Upper lobe of left lung (tissue), 6 donors: ENCODE data around the gene TCP11. TPM values are rescaled to one million over a fixed set of nuclear protein-coding genes. Genes with fewer than 3 reads are reported as not detected.

Experiments used
- ATAC-seq, 2 donors: fragments of 200-7000 bp; cut with Tn5 transposase; one replicate each; pipeline ENCODE4 v1.9.1; 2022; ENCODE audit warnings: mild to moderate bottlenecking in 2 of 2, moderate library complexity in 2 of 2; ENCODE audit not compliant: low FRiP score in 2 of 2
- DNase-seq, 2 donors: peaks; one replicate each; pipeline ENCODE4 v3.0.0-alpha.2; 2019 to 2020
- H3K27ac ChIP-seq, 4 donors: fragments of 200-600 bp; sonication (generic); one replicate each; pipeline ENCODE4 v1.5.1; 2016 to 2019
- H3K27me3 ChIP-seq, 4 donors: fragments of 200-600 bp; sonication (generic); one replicate each; pipeline ENCODE4 v1.5.1; 2017 to 2019
- H3K36me3 ChIP-seq, 4 donors: fragments of 200-600 bp; sonication (generic); one replicate each; pipeline ENCODE4 v1.5.1; 2016 to 2019
- H3K4me1 ChIP-seq, 4 donors: fragments of 200-600 bp; sonication (generic); one replicate each; pipeline ENCODE4 v1.5.1; 2018 to 2019
- H3K4me3 ChIP-seq, 4 donors: fragments of 200-600 bp; sonication (generic); one replicate each; pipeline ENCODE4 v1.5.1; 2017 to 2019; ENCODE audit warnings: mild to moderate bottlenecking in 2 of 4, moderate library complexity in 1 of 4
- H3K9me3 ChIP-seq, 4 donors: fragments of 200-600 bp; sonication (generic); one replicate each; pipeline ENCODE4 v1.5.1; 2018 to 2019
- CTCF ChIP-seq, 6 experiments: fragments of 450-650 bp in 4 of 6; fragments of 200-600 bp in 2 of 6; sonication (generic) in 2 of 6; IDR thresholded peaks; one replicate each; pipeline ENCODE4 v1.5.1; 2016 to 2019; ENCODE audit warnings: antibody characterized with exemption in 6 of 6
- EP300 ChIP-seq, 4 donors: sonication (generic); formaldehyde crosslinking; IDR thresholded peaks; one replicate each; pipeline ENCODE4 v1.5.1; 2017; ENCODE audit warnings: antibody characterized with exemption in 4 of 4, control low read depth in 2 of 4
- POLR2A ChIP-seq, 4 donors: fragments of 450-650 bp; IDR thresholded peaks; one replicate each; pipeline ENCODE4 v1.5.1; 2016 to 2017; ENCODE audit warnings: antibody characterized with exemption in 4 of 4, mild to moderate bottlenecking in 2 of 4
- POLR2AphosphoS5 ChIP-seq, 2 donors: sonication (generic); formaldehyde crosslinking; IDR thresholded peaks; one replicate each; pipeline ENCODE4 v1.5.1; 2017; ENCODE audit warnings: antibody characterized with exemption in 2 of 2
- WGBS, 2 donors: methylation state at CpG; one replicate each; pipeline ENCODE4 v1.1.5; 2017 to 2018; 5-methylcytosine and 5-hydroxymethylcytosine counted together
- total RNA-seq, 6 donors: library from RNA; depleted of rRNA in 4 of 6; stranded (reverse); fragments of >200 nt in 4 of 6; gene quantifications; one replicate each; pipeline versions ENCODE4 v1.1.0 to v1.2.1, GENCODE V29; 2016 to 2021
- donor health status: DM: no; HTN: no; CAD: no; lungs with moderate emphysema.
- donor health status: DM: no; HTN: yes; CAD: no; lungs with severe emphysema.

The TCP11 gene
- total RNA-seq, 6 donors from 2014 or later, result 0.30 to 0.89 (median 0.46) TPM; not detected in 3

GRCh38 chr6:35082046-35082732, 59.0 kb downstream of the TCP11 start:
- Histone ChIP-seq H3K36me3 (peaks cover 29 to 100% (median 98%) of the 10 kb centered on the region in 4 donors), H3K9me3 (no peaks in the 10 kb centered on the region), H3K27me3 (no peaks in the 10 kb centered on the region), H3K4me3 (no peak overlapping the region), H3K27ac (peak overlapping the region in 3 of 4 donors; percentile 37 to 76 (median 51)), H3K4me1 (peaks cover 9 to 21% (median 14%) of the 10 kb centered on the region in 4 donors)
- ATAC-seq, result no peak
- TF ChIP-seq POLR2AphosphoS5 (IDR thresholded peaks at IDR 0.05), result no peak
- TF ChIP-seq CTCF (IDR thresholded peaks at IDR 0.05), result no peak
- no peak for TF ChIP-seq EP300 (IDR thresholded peaks at IDR 0.05)
- no peak for TF ChIP-seq POLR2A (IDR thresholded peaks at IDR 0.05)
- WGBS, 2 donors, result 77 to 79% methylated on average over 13 to 14 of the region's 19 CpGs
- DNase-seq, result peak in 1 of 2 donors; percentile 16

- peak overlapping the region in 3 of 4 donors; percentile 37 to 76 (median 61) for H3K27ac ChIP-seq
- no peaks in the 10 kb centered on the region for H3K9me3 ChIP-seq
- ATAC-seq (no peak), DNase-seq (peak in 1 of 2 donors; percentile 18)
- H3K4me3 ChIP-seq, result no peak overlapping the region
- 52 to 62% methylated on average over 13 of the region's 13 CpGs for WGBS, 2 donors
- H3K27me3 ChIP-seq, result no peaks in the 10 kb centered on the region
- H3K4me1 ChIP-seq, result peaks cover 5 to 19% (median 14%) of the 10 kb centered on the region in 4 donors
- H3K36me3 ChIP-seq, result peaks cover 29 to 100% (median 95%) of the 10 kb centered on the region in 4 donors
- TF ChIP-seq CTCF (IDR thresholded peaks at IDR 0.05) (no peak), POLR2A (IDR thresholded peaks at IDR 0.05) (no peak), POLR2AphosphoS5 (IDR thresholded peaks at IDR 0.05) (no peak)
Observed at GRCh38 chr6:35081426-35081851, 59.7 kb downstream of the TCP11 start.

GRCh38 chr6:35080821-35081425, 60.2 kb downstream of the TCP11 start:
- Histone ChIP-seq H3K27me3 (no peaks in the 10 kb centered on the region), H3K9me3 (no peaks in the 10 kb centered on the region), H3K4me3 (no peak overlapping the region), H3K36me3 (peaks cover 29 to 98% (median 92%) of the 10 kb centered on the region in 4 donors), H3K27ac (peak overlapping the region in 3 of 4 donors; percentile 37 to 76 (median 61)), H3K4me1 (peaks cover 5 to 19% (median 14%) of the 10 kb centered on the region in 4 donors)
- TF ChIP-seq EP300 (IDR thresholded peaks at IDR 0.05) (no peak), CTCF (IDR thresholded peaks at IDR 0.05) (no peak)
- ATAC-seq, result peak in 1 of 2 donors; percentile 7
- 80 to 90% methylated on average over 2 to 17 of the region's 21 CpGs for WGBS, 2 donors
- peak in 1 of 2 donors; percentile 21 for DNase-seq

- H3K27me3 ChIP-seq, result no peaks in the 10 kb centered on the region
- no peak for TF ChIP-seq POLR2AphosphoS5 (IDR thresholded peaks at IDR 0.05)
- no peak for TF ChIP-seq POLR2A (IDR thresholded peaks at IDR 0.05)
- TF ChIP-seq EP300 (IDR thresholded peaks at IDR 0.05), result no peak
- TF ChIP-seq CTCF (IDR thresholded peaks at IDR 0.05), result no peak
- DNase-seq (no peak), ATAC-seq (no peak)
- peaks cover 29 to 96% (median 87%) of the 10 kb centered on the region in 4 donors for H3K36me3 ChIP-seq
- peaks cover 5 to 19% (median 14%) of the 10 kb centered on the region in 4 donors for H3K4me1 ChIP-seq
- WGBS, 2 donors, result 94 to 95% methylated on average over 7 to 13 of the region's 13 CpGs
- no peak overlapping the region for H3K4me3 ChIP-seq
- H3K9me3 ChIP-seq, result no peaks in the 10 kb centered on the region
- H3K27ac ChIP-seq, result peak overlapping the region in 1 of 4 donors; percentile 76
Observed at GRCh38 chr6:35080016-35080680, 61.0 kb downstream of the TCP11 start.
